ENCODE data around the gene TMEM41A. TPM values are rescaled to one million over a fixed set of nuclear protein-coding genes. Genes with fewer than 3 reads are reported as not detected.
"Not testable (repeated sequence)": the region's sequence is repeated elsewhere in the genome, so short reads cannot be mapped to it uniquely, and the experiment has no call there.

Gene TMEM41A
- total RNA-seq, 1 experiment from 2014 or later: 53.6 TPM

DNA sequence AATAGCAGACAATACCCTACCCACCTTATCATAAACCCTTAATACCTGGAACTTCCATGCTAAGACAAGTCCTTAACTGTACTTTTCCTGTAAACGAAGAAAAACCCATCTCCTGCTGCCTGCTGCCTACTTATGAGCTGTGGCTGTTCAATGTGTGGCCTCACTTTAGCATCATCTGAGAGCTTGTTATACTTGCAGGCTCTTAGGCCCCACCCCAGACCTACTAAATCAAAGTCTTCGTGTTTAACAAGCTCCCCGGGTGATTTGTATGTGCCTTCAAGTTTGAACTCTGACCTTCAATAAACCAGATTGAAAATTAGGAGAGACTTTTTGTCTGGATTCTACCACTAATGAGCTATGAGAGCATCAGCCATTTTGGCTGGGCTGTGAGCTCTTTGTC, 29.3 kb downstream of the TMEM41A start:
- CTCF ChIA-PET: no interaction called here
- no peaks in the 10 kb centered on the region for H3K9me3 Mint-ChIP-seq (ENCODE audit: low read depth, unreplicated experiment)
- no peaks in the 10 kb centered on the region for H3K27me3 Mint-ChIP-seq (ENCODE audit: unreplicated experiment)

DNA sequence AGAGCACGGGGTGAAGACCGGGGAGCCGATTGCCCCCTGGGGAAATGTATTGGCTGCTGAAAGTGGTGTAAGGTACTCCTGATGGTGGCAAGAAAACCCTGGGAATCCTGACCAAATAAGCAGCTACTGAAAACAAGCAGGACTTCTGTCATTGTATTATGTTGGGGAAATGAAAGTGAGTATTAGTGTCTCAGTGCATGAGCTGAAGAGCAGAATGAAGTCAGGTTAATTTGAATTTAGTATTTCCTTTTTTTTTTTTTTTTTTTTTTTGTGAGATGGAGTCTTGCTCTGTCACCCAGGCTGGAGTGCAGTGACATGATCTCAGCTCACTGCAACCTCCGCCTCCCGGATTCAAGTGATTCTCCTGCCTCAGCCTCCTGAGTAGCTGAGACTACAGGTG, 32.7 kb downstream of the TMEM41A start:
- H3K36me3 Mint-ChIP-seq (ENCODE audit: insufficient read depth, unreplicated experiment): peaks cover 37% of the 10 kb centered on the region
- H3K4me1 Mint-ChIP-seq (ENCODE audit: low read depth, unreplicated experiment); intact Hi-C loops (cut with micrococcal nuclease; ENCODE audit: unreplicated experiment); H3K27me3 Mint-ChIP-seq (ENCODE audit: unreplicated experiment); H3K4me3 Mint-ChIP-seq (ENCODE audit: low read depth, unreplicated experiment); H3K27ac Mint-ChIP-seq (ENCODE audit: unreplicated experiment); H3K9me3 Mint-ChIP-seq (ENCODE audit: low read depth, unreplicated experiment); BruUV-seq (replicated peaks); DNase-seq: not testable (repeated sequence)
- CTCF ChIA-PET: interaction anchor here (1.2 kb wide), 1 partner anchor 43 kb away, joined by 3 read pairs; no protein-coding TSS in a partner anchor

More for the DNA sequence above, 29.3 kb downstream of the TMEM41A start:
- intact Hi-C loops (cut with micrococcal nuclease; ENCODE audit: unreplicated experiment): no loop called here
- no peak overlapping the region for H3K4me3 Mint-ChIP-seq (ENCODE audit: low read depth, unreplicated experiment)
- H3K4me1 Mint-ChIP-seq (ENCODE audit: low read depth, unreplicated experiment): no peaks in the 10 kb centered on the region
- BruUV-seq (replicated peaks): no TSS peak
- no peak overlapping the region for H3K27ac Mint-ChIP-seq (ENCODE audit: unreplicated experiment)
- peaks cover 51% of the 10 kb centered on the region for H3K36me3 Mint-ChIP-seq (ENCODE audit: insufficient read depth, unreplicated experiment)
- no peak for DNase-seq
- TF ChIP-seq, protein P1, sequence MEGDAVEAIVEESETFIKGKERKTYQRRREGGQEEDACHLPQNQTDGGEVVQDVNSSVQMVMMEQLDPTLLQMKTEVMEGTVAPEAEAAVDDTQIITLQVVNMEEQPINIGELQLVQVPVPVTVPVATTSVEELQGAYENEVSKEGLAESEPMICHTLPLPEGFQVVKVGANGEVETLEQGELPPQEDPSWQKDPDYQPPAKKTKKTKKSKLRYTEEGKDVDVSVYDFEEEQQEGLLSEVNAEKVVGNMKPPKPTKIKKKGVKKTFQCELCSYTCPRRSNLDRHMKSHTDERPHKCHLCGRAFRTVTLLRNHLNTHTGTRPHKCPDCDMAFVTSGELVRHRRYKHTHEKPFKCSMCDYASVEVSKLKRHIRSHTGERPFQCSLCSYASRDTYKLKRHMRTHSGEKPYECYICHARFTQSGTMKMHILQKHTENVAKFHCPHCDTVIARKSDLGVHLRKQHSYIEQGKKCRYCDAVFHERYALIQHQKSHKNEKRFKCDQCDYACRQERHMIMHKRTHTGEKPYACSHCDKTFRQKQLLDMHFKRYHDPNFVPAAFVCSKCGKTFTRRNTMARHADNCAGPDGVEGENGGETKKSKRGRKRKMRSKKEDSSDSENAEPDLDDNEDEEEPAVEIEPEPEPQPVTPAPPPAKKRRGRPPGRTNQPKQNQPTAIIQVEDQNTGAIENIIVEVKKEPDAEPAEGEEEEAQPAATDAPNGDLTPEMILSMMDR (IDR thresholded peaks at IDR 0.05; ENCODE audit: unreplicated experiment): no peak

GRCh38 chr3:185465471-185465870, 33.4 kb downstream of the TMEM41A start:
- Mint-ChIP-seq H3K9me3 (ENCODE audit: low read depth, unreplicated experiment) (no peaks in the 10 kb centered on the region), H3K4me1 (ENCODE audit: low read depth, unreplicated experiment) (no peaks in the 10 kb centered on the region), H3K27me3 (ENCODE audit: unreplicated experiment) (no peaks in the 10 kb centered on the region), H3K36me3 (ENCODE audit: insufficient read depth, unreplicated experiment) (peaks cover 37% of the 10 kb centered on the region), H3K27ac (ENCODE audit: unreplicated experiment) (no peak overlapping the region), H3K4me3 (ENCODE audit: low read depth, unreplicated experiment) (no peak overlapping the region)
- no peak for DNase-seq
- intact Hi-C loops (cut with micrococcal nuclease; ENCODE audit: unreplicated experiment): no loop called here
- BruUV-seq (replicated peaks): no TSS peak
- CTCF ChIA-PET: no interaction called here
- TF ChIP-seq, protein P1 (IDR thresholded peaks at IDR 0.05; ENCODE audit: unreplicated experiment): no peak

- Mint-ChIP-seq H3K27me3 (ENCODE audit: unreplicated experiment) (no peaks in the 10 kb centered on the region), H3K9me3 (ENCODE audit: low read depth, unreplicated experiment) (no peaks in the 10 kb centered on the region), H3K27ac (ENCODE audit: unreplicated experiment) (no peak overlapping the region), H3K36me3 (ENCODE audit: insufficient read depth, unreplicated experiment) (peaks cover 28% of the 10 kb centered on the region), H3K4me3 (ENCODE audit: low read depth, unreplicated experiment) (no peak overlapping the region), H3K4me1 (ENCODE audit: low read depth, unreplicated experiment) (no peaks in the 10 kb centered on the region)
- BruUV-seq (replicated peaks): no TSS peak
- CTCF ChIA-PET: interaction anchor here (0.8 to 1.9 kb wide), 4 partner anchors 9 to 115 kb away, joined by 3 to 11 read pairs (median 6); no protein-coding TSS in a partner anchor
- TF ChIP-seq, protein P1 (IDR thresholded peaks at IDR 0.05; ENCODE audit: unreplicated experiment): no peak
- DNase-seq: no peak
- intact Hi-C loops (cut with micrococcal nuclease; ENCODE audit: unreplicated experiment): no loop called here
These were observed 38.0 kb downstream of the TMEM41A start for GRCh38 chr3:185460719-185461350.

DNA sequence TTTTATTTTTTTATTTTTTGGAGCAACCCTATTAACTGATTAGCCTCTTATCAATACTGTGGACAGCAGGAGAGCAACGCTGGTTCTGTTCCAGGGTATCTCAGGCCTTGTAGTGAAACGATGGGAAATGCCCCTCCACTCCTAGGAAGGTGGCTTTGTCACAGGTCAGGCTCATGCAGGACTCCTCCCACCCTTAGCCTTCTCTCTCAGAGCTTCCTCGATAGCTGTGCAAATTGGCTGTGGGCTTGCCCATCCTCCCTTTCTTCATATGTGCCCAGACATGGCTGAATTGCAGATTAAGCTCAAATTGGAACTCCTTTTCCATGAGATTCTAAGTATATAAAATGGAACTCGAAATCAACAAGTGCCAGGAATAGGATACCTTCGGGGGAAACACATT, 38.5 kb downstream of the TMEM41A start:
- TF ChIP-seq, protein P1 (IDR thresholded peaks at IDR 0.05; ENCODE audit: unreplicated experiment): no peak
- CTCF ChIA-PET: interaction anchor here (0.8 to 1.9 kb wide), 4 partner anchors 8 to 115 kb away, joined by 3 to 11 read pairs (median 6); no protein-coding TSS in a partner anchor
- BruUV-seq (replicated peaks): no TSS peak
- Mint-ChIP-seq H3K27ac (ENCODE audit: unreplicated experiment) (no peak overlapping the region), H3K9me3 (ENCODE audit: low read depth, unreplicated experiment) (no peaks in the 10 kb centered on the region), H3K4me1 (ENCODE audit: low read depth, unreplicated experiment) (no peaks in the 10 kb centered on the region), H3K27me3 (ENCODE audit: unreplicated experiment) (no peaks in the 10 kb centered on the region), H3K4me3 (ENCODE audit: low read depth, unreplicated experiment) (no peak overlapping the region), H3K36me3 (ENCODE audit: insufficient read depth, unreplicated experiment) (peaks cover 24% of the 10 kb centered on the region)
- intact Hi-C loops (cut with micrococcal nuclease; ENCODE audit: unreplicated experiment): no loop called here
- no peak for DNase-seq
